HL-60 (cell line): ENCODE results near the gene LRP2.

Experiments used
- DNase-seq, 2 experiments: peaks; one replicate each; pipeline ENCODE4 v3.0.0-alpha.2; 2010 to 2020; ENCODE audit warnings: low read depth in 1 of 2, low spot score in 1 of 2
- H3K27ac ChIP-seq: fragments of 250-450 bp; sonication (Bioruptor Pico); replicated peaks from 2 replicates; pipeline ENCODE4 v1.5.1; 2020; ENCODE audit warnings: mild to moderate bottlenecking, moderate library complexity
- H3K27me3 ChIP-seq: fragments of 250-450 bp; sonication (Bioruptor Pico); 2 replicates; pipeline ENCODE4 v1.5.1; 2021; ENCODE audit warnings: mild to moderate bottlenecking, moderate library complexity; ENCODE audit not compliant: insufficient read depth, poor library complexity, severe bottlenecking
- H3K4me3 ChIP-seq: replicated peaks from 2 replicates; pipeline ENCODE4 v1.5.1; 2011; ENCODE audit warnings: mild to moderate bottlenecking, control low read depth, low read length; ENCODE audit not compliant: insufficient read depth
- CTCF ChIP-seq: IDR thresholded peaks from one replicate; pipeline ENCODE4 v1.5.1; 2011; ENCODE audit warnings: low read length, control low read depth, inconsistent platforms; ENCODE audit not compliant: insufficient read depth
- GABPA ChIP-seq: IDR thresholded peaks from 2 replicates; pipeline ENCODE4 v1.6.1; 2012; ENCODE audit warnings: low read depth
- POLR2AphosphoS5 ChIP-seq: IDR thresholded peaks from 2 replicates; pipeline ENCODE4 v1.6.1; 2012; ENCODE audit warnings: low read depth
- SPI1 ChIP-seq: IDR thresholded peaks from 2 replicates; pipeline ENCODE4 v1.6.1; 2012; ENCODE audit warnings: low read depth, mild to moderate bottlenecking, borderline replicate concordance
- TF ChIP-seq, protein P1 (sequence below): IDR thresholded peaks from 2 replicates; pipeline ENCODE4 v1.6.1; 2012; ENCODE audit warnings: low read depth; ENCODE audit not compliant: insufficient replicate concordance

LRP2 gene

GRCh38 chr2:169189132-169189531 is 173.2 kb downstream of the LRP2 start:
- no peak for TF ChIP-seq SPI1
- TF ChIP-seq POLR2AphosphoS5 = no peak
- TF ChIP-seq, protein P1, sequence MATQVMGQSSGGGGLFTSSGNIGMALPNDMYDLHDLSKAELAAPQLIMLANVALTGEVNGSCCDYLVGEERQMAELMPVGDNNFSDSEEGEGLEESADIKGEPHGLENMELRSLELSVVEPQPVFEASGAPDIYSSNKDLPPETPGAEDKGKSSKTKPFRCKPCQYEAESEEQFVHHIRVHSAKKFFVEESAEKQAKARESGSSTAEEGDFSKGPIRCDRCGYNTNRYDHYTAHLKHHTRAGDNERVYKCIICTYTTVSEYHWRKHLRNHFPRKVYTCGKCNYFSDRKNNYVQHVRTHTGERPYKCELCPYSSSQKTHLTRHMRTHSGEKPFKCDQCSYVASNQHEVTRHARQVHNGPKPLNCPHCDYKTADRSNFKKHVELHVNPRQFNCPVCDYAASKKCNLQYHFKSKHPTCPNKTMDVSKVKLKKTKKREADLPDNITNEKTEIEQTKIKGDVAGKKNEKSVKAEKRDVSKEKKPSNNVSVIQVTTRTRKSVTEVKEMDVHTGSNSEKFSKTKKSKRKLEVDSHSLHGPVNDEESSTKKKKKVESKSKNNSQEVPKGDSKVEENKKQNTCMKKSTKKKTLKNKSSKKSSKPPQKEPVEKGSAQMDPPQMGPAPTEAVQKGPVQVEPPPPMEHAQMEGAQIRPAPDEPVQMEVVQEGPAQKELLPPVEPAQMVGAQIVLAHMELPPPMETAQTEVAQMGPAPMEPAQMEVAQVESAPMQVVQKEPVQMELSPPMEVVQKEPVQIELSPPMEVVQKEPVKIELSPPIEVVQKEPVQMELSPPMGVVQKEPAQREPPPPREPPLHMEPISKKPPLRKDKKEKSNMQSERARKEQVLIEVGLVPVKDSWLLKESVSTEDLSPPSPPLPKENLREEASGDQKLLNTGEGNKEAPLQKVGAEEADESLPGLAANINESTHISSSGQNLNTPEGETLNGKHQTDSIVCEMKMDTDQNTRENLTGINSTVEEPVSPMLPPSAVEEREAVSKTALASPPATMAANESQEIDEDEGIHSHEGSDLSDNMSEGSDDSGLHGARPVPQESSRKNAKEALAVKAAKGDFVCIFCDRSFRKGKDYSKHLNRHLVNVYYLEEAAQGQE = no peak
- TF ChIP-seq GABPA = no peak
- TF ChIP-seq CTCF = no peak
- H3K4me3 ChIP-seq = no peak overlapping the region
- no peak for DNase-seq

GRCh38 chr2:169185711-169186110 is 176.6 kb downstream of the LRP2 start:
- peaks cover 3% of the 10 kb centered on the region for H3K27me3 ChIP-seq
- no peak for DNase-seq
- no peak overlapping the region for H3K27ac ChIP-seq
- no peak for TF ChIP-seq SPI1
- no peak overlapping the region for H3K4me3 ChIP-seq

More at GRCh38 chr2:169189132-169189531, 173.2 kb downstream of the LRP2 start:
- no peak overlapping the region for H3K27ac ChIP-seq
- H3K27me3 ChIP-seq = peaks cover 3% of the 10 kb centered on the region

- no peak for DNase-seq
- no peak overlapping the region for H3K4me3 ChIP-seq
- TF ChIP-seq CTCF = no peak
- no peak for TF ChIP-seq POLR2AphosphoS5
- no peak for TF ChIP-seq GABPA
- TF ChIP-seq SPI1 = no peak
- TF ChIP-seq, protein P1 = no peak
- H3K27me3 ChIP-seq = peaks cover 1% of the 10 kb centered on the region
- H3K27ac ChIP-seq = no peak overlapping the region
These were observed 178.3 kb downstream of the LRP2 start for GRCh38 chr2:169184074-169184473.

DNA sequence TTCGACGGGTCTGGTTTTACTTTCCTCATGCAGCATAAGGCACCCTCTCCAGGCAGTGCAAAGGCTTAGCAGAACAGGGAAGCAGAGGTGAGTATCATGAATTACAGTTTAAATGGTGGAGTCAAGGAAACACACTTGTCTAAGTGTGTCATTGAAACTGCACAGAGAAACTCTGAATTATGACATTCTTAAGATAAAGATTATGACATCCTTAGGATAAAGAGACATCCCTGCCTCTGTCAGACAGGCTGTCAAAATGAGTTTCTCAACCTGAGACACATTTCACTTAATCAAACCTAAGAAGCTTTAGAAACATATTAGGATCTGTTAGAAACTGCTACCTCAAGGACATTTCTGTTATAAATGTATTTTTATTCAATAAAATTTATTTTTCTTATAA is 179.8 kb downstream of the LRP2 start:
- no peaks in the 10 kb centered on the region for H3K27me3 ChIP-seq
- no peak overlapping the region for H3K4me3 ChIP-seq
- no peak for DNase-seq
- no peak overlapping the region for H3K27ac ChIP-seq
- TF ChIP-seq, protein P1 = no peak
- no peak for TF ChIP-seq GABPA
- no peak for TF ChIP-seq CTCF
- no peak for TF ChIP-seq SPI1
